GM12878 (cell line): Measurements from ENCODE around the gene BHLHA15. TPM values are rescaled to one million over a fixed set of nuclear protein-coding genes. Genes with fewer than 3 reads are reported as not detected.
"Not testable (repeated sequence)": the region's sequence is repeated elsewhere in the genome, so short reads cannot be mapped to it uniquely, and the experiment has no call there.

ENCODE experiments used
- ATAC-seq: fragments of 200-7000 bp; cut with Tn5 transposase; 3 replicates; pipeline ENCODE4 v1.9.1; 2020; ENCODE audit warnings: mild to moderate bottlenecking, moderate library complexity
- BruUV-seq: library from RNA; stranded (reverse); fragments of 400-500 nt; replicated peaks from 2 replicates; lab custom pipeline; 2021; lab: Mats Ljungman, UMichigan
- CTCF ChIA-PET: fragments of 300-600 bp; sonication (Branson Sonifier 250); formaldehyde crosslinking; extraction: SDS; loops from one replicate; lab custom pipeline; 2021; ENCODE audit warnings: inconsistent platforms; lab: Yijun Ruan, JAX
- POLR2A ChIA-PET: fragments of 350-600 bp; formaldehyde crosslinking; extraction: SDS; loops from one replicate; lab custom pipeline; 2021; ENCODE audit warnings: inconsistent platforms; lab: Charles Lee
- RAD21 ChIA-PET: fragments of 300-600 bp; sonication (Branson Sonifier 250); formaldehyde crosslinking; loops from one replicate; lab custom pipeline; 2023; ENCODE audit warnings: antibody characterized with exemption; ENCODE audit not compliant: unreplicated experiment; lab: Charles Lee
- SMC1A ChIA-PET: fragments of 300-600 bp; sonication (Branson Sonifier 250); formaldehyde crosslinking; loops from one replicate; lab custom pipeline; 2023; ENCODE audit not compliant: unreplicated experiment, uncharacterized antibody; lab: Charles Lee
- DNase-seq: peaks from one replicate; pipeline ENCODE4 v3.0.0-alpha.2; 2011; ENCODE audit warnings: low read depth, low spot score
- FAIRE-seq: peaks from 3 replicates; lab custom pipeline; 2011; peaks lifted over from hg19 to GRCh38; lab: Jason Lieb, UNC
- H2AFZ ChIP-seq: 2 replicates; pipeline ENCODE4 v1.6.0; 2011; ENCODE audit warnings: low read depth, low read length, control low read depth; ENCODE audit not compliant: control insufficient read depth
- H3K27ac ChIP-seq: 2 replicates; pipeline ENCODE4 v1.5.1; 2011; ENCODE audit warnings: control low read depth; ENCODE audit not compliant: control insufficient read depth, insufficient read depth
- H3K27me3 ChIP-seq, 2 experiments: replicated peaks in 1 of 2; 2 replicates each; pipeline versions ENCODE4 v1.6.0 to v1.6.1; 2011; ENCODE audit warnings: low read length in 1 of 2; ENCODE audit not compliant: control insufficient read depth in 2 of 2, insufficient read depth in 2 of 2
- H3K36me3 ChIP-seq, 2 experiments: 2 replicates each; pipeline ENCODE4 v1.5.1; 2011; ENCODE audit warnings: low read length in 1 of 2; ENCODE audit not compliant: control insufficient read depth in 2 of 2, insufficient read depth in 2 of 2
- H3K4me1 ChIP-seq: 2 replicates; pipeline ENCODE4 v1.6.1; 2011; ENCODE audit warnings: mild to moderate bottlenecking, low read length, moderate library complexity, mixed read lengths; ENCODE audit not compliant: control insufficient read depth, insufficient read depth
- H3K4me2 ChIP-seq: 2 replicates; pipeline ENCODE4 v1.6.0; 2011; ENCODE audit warnings: control low read depth; ENCODE audit not compliant: control insufficient read depth, insufficient read depth
- H3K4me3 ChIP-seq: fragments of 200-600 bp; sonication (generic); 2 replicates; pipeline ENCODE4 v1.5.1; 2016
- H3K79me2 ChIP-seq: 2 replicates; pipeline ENCODE4 v1.6.0; 2011; ENCODE audit warnings: low read length; ENCODE audit not compliant: control insufficient read depth, insufficient read depth
- H3K9ac ChIP-seq: 2 replicates; pipeline ENCODE4 v1.8.0; 2011; ENCODE audit warnings: low read length, control low read depth, mixed read lengths; ENCODE audit not compliant: control insufficient read depth, insufficient read depth
- H3K9me3 ChIP-seq: replicated peaks from 3 replicates; pipeline ENCODE4 v1.5.1; 2011; ENCODE audit warnings: mild to moderate bottlenecking, low read length; ENCODE audit not compliant: control insufficient read depth, insufficient read depth
- H4K20me1 ChIP-seq: 2 replicates; pipeline ENCODE4 v1.6.0; 2011; ENCODE audit not compliant: control insufficient read depth, insufficient read depth
- CREM ChIP-seq: IDR thresholded peaks from 2 replicates; pipeline ENCODE4 v1.6.1; 2014; ENCODE audit warnings: antibody characterized with exemption, low read depth
- EED ChIP-seq: sonication (generic); IDR thresholded peaks from 2 replicates; pipeline ENCODE4 v1.6.1; 2016; ENCODE audit warnings: antibody characterized with exemption, low read depth
- IKZF2 ChIP-seq, 2 experiments: fragments of 450-650 bp; IDR thresholded peaks; 2 replicates each; pipeline ENCODE4 v1.6.1; 2017; ENCODE audit warnings: mild to moderate bottlenecking in 2 of 2, moderate library complexity in 2 of 2
- IRF4 ChIP-seq: IDR thresholded peaks from 2 replicates; pipeline ENCODE4 v1.6.1; 2011; ENCODE audit warnings: low read depth, low read length
- JUNB ChIP-seq: IDR thresholded peaks from 2 replicates; pipeline ENCODE4 v1.6.1; 2016; ENCODE audit warnings: antibody characterized with exemption, mild to moderate bottlenecking
- NFIC ChIP-seq: IDR thresholded peaks from 2 replicates; pipeline ENCODE4 v1.6.1; 2012; ENCODE audit warnings: low read depth, mild to moderate bottlenecking, inconsistent platforms, low read length, moderate library complexity
- RUNX3 ChIP-seq: IDR thresholded peaks from 2 replicates; pipeline ENCODE4 v1.6.1; 2012; ENCODE audit warnings: low read length, inconsistent platforms
- SPI1 ChIP-seq: IDR thresholded peaks from 2 replicates; pipeline ENCODE4 v1.6.1; 2011; ENCODE audit warnings: low read depth, mild to moderate bottlenecking, low read length, moderate library complexity, borderline replicate concordance; ENCODE audit not compliant: insufficient read depth
- WGBS: methylation state at CpG from one replicate; pipeline ENCODE4 v1.1.6; 2016; ENCODE audit warnings: low lambda C conversion rate; ENCODE audit not compliant: insufficient replicate concordance, insufficient coverage; ENCODE audit errors: missing lambda C conversion rate; 5-methylcytosine and 5-hydroxymethylcytosine counted together
- in situ Hi-C: fragments of 300-500 bp; cut with MboI; formaldehyde crosslinking; loops from 9 replicates; pipeline ENCODE4 v1.14.3; 2018; ENCODE audit warnings: mixed read lengths
- intact Hi-C: fragments of 100-400 bp; cut with micrococcal nuclease; formaldehyde crosslinking; loops from one replicate; pipeline ENCODE4 v1.14.2; 2022; ENCODE audit not compliant: unreplicated experiment
- polyA plus RNA-seq, 11 experiments: library from polyadenylated mRNA; depleted of rRNA in 4 of 11; unstranded in 6 of 11; stranded (reverse) in 5 of 11; fragments of >200 nt; fragmentation: Nextera tagmentation in 4 of 11; fragmentation: Illumina TruSeq in 1 of 11; extraction: Ambion mirVana in 4 of 11; extraction: Trizol in 1 of 11; gene quantifications; 1 replicate in 1 of 11; 2 replicates in 10 of 11; pipeline versions ENCODE4 v1.2.1 to v1.2.3, GENCODE V29; 2011 to 2016; ENCODE audit warnings: inconsistent platforms in 2 of 11, missing spikeins in 2 of 11, low read depth in 1 of 11
- total RNA-seq, 4 experiments: library from RNA; depleted of rRNA in 3 of 4; stranded (reverse); fragments of >200 nt in 3 of 4; fragmentation: Illumina TruSeq in 1 of 4; extraction: Trizol in 1 of 4; gene quantifications; 2 replicates each; pipeline versions ENCODE4 v1.2.1 to v1.2.3, GENCODE V29; 2013 to 2021

BHLHA15 gene
- total and polyA plus RNA-seq, 10 of the 15 experiments (the other 5 are each of a cell fraction or from before 2014, with no cell fraction given): 0.54 to 4.2 (median 2.5) TPM; not detected in 4

DNA sequence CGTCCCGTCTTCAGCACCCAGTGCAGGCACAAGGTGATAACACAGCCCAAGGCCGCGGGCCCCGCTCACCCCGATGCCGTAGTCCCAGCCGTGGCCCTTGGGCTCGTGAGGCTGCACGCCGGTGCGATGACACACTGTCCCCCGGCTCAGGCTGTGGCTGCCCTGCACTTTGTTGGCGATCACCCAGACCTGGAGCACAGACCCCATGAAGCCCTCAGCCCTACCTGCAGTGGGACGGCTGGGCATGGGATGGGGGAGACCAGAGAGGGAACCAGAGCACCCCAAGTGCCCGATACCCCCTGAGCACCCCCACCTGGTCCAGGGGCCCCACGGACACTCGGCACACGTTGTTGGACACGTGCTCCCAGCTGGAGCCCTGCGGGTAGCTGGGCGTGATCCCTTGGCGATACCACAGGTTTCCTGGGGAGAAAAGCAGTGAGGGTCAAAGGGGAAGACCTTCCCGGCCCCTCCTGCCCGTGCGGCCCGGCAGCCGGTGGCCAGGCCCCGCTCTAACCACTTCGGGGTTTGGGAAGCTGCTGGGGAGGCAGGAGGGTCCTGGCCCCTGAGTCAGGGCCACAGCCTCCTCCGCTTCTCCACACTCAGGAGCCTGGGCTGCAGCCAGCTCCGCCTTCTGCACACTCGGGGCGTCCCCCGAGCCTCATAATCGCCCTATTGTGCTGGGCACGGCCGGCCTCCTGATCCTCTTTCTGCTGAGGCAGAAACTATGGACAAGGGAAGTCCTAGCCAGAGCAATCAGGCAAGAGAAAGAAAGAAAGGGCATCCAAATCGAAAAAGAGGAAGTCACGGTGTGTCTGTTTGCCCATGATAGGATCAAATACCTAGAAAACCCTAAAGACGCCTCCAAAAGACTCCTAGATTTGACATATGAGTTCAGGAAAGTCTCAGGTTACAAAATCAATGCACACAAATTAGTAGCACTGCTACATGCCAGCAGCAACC is 6.7 kb downstream of the BHLHA15 start:
- POLR2A ChIA-PET: no interaction called here
- Histone ChIP-seq H3K27ac (no peak overlapping the region), H3K9ac (no peak overlapping the region), H4K20me1 (no peaks in the 10 kb centered on the region), H3K4me1 (peaks cover 24% of the 10 kb centered on the region), H3K27me3 (no peaks in the 10 kb centered on the region), H3K79me2 (no peaks in the 10 kb centered on the region), H3K9me3 (no peaks in the 10 kb centered on the region), H3K4me3 (no peak overlapping the region; the same call in 1 of the 2 replicates), H3K36me3 (no peaks in the 10 kb centered on the region), H2AFZ (no peak overlapping the region), H3K4me2 (0 out of 2 replicates have a peak overlapping the region, but pooled peaks have one; percentile 2)
- CTCF ChIA-PET: no interaction called here
- BruUV-seq: no TSS peak
- in situ Hi-C loops: no loop called here
- intact Hi-C loops: loop anchor here (2.0 kb wide), 1 partner anchor 15 kb away; no protein-coding TSS in a partner anchor
- DNase-seq (no peak), FAIRE-seq (peak; percentile 38), ATAC-seq (peak; percentile 50)
- SMC1A ChIA-PET: no interaction called here
- TF ChIP-seq CREM (no peak), SPI1 (peak; percentile 92), EED (0 out of 2 replicates have a peak, but pooled peaks have one; percentile 35), IKZF2 (IDR thresholded peaks at IDR 0.05) (0 out of 4 replicates have a peak, but pooled peaks of 1 of the 2 experiments have one; percentile 10)
- RAD21 ChIA-PET: interaction anchor here (1.7 kb wide), 1 partner anchor 16 kb away, joined by 7 read pairs; no protein-coding TSS in a partner anchor
- WGBS: 77% methylated on average over 41 of the region's 41 CpGs

DNA sequence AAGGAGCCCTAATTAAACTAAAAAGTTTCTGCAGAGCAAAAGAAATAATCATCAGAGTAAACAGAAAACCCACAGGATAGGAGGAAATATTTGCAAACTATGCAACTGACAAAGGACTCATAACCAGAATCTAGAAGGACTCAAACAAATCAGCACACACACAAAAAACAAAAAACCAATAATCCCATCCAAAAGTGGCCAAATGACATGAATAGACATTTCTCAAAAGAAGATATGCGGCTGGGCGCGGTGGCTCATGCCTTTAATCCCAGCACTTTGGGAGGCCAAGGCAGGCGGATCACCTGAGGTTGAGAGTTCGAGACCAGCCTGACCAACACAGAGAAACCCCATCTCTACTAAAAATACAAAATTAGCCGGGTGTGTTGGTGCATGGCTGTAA is 8.1 kb downstream of the BHLHA15 start:
- H3K36me3 ChIP-seq, FAIRE-seq, H3K9me3 ChIP-seq, BruUV-seq, SMC1A ChIA-PET, H3K9ac ChIP-seq, DNase-seq: not testable (repeated sequence)
- peak; percentile 29 for ATAC-seq
- WGBS: 24% methylated on average over 6 of the region's 6 CpGs
- peaks cover 24% of the 10 kb centered on the region for H3K4me1 ChIP-seq
- intact Hi-C loops: loop anchor here (2.0 kb wide), 1 partner anchor 17 kb away; no protein-coding TSS in a partner anchor
- TF ChIP-seq RUNX3 (peak; percentile 63), JUNB (peak; percentile 65), IRF4 (0 out of 2 replicates have a peak, but pooled peaks have one; percentile 18), NFIC (0 out of 2 replicates have a peak, but pooled peaks have one; percentile 22)
- TF ChIP-seq, all 136 proteins: peak for 4; not testable (repeated sequence) for 132
- H3K4me2 ChIP-seq: peak overlapping the region; percentile 33; the same call in 1 of the 2 replicates
- in situ Hi-C loops, H2AFZ ChIP-seq, H3K27me3 ChIP-seq, H3K27ac ChIP-seq, H3K79me2 ChIP-seq, RAD21 ChIA-PET, H4K20me1 ChIP-seq, H3K4me3 ChIP-seq, POLR2A ChIA-PET, CTCF ChIA-PET: not testable (repeated sequence)
